Right lobe of liver (tissue), 6 donors: ENCODE results near the gene SLC30A2. TPM values are rescaled to one million over a fixed set of nuclear protein-coding genes. Genes with fewer than 3 reads are reported as not detected.
A peak's percentile ranks its signal among the peaks of the same experiment; 100 is the strongest.

Source experiments
- ATAC-seq, 4 donors: fragments of 200-7000 bp; cut with Tn5 transposase; one replicate each; pipeline ENCODE4 v1.9.1; 2020; ENCODE audit warnings: mild to moderate bottlenecking in 4 of 4, moderate library complexity in 4 of 4
- DNase-seq, 3 donors: peaks; one replicate each; pipeline ENCODE4 v3.0.0-alpha.2; 2020
- H3K27ac ChIP-seq, 3 donors: fragments of 200-600 bp; one replicate each; pipeline ENCODE4 v1.8.0; 2022
- H3K27me3 ChIP-seq, 2 donors: fragments of 200-600 bp; one replicate each; pipeline ENCODE4 v1.8.0; 2022
- H3K36me3 ChIP-seq, 4 donors: fragments of 200-600 bp; sonication (generic) in 1 of 4; one replicate each; pipeline versions ENCODE4 v1.5.1 to v1.8.0; 2017 to 2022; ENCODE audit warnings: control low read depth in 1 of 4
- H3K4me1 ChIP-seq, 4 donors: fragments of 200-600 bp; sonication (generic) in 1 of 4; one replicate each; pipeline versions ENCODE4 v1.5.1 to v1.8.0; 2017 to 2022; ENCODE audit warnings: control low read depth in 1 of 4
- H3K4me3 ChIP-seq, 3 donors: fragments of 200-600 bp; one replicate each; pipeline ENCODE4 v1.8.0; 2022
- H3K9me3 ChIP-seq, 4 donors: fragments of 200-600 bp; sonication (generic) in 1 of 4; one replicate each; pipeline versions ENCODE4 v1.5.1 to v1.8.0; 2017 to 2022; ENCODE audit warnings: control low read depth in 1 of 4
- CTCF ChIP-seq, 4 donors: fragments of 200-600 bp in 3 of 4; fragments of 450-650 bp in 1 of 4; IDR thresholded peaks; one replicate each; pipeline versions ENCODE4 v1.5.1 to v1.8.0; 2016 to 2022; ENCODE audit warnings: antibody characterized with exemption in 4 of 4, mild to moderate bottlenecking in 2 of 4
- POLR2A ChIP-seq: fragments of 450-650 bp; IDR thresholded peaks from one replicate; pipeline ENCODE4 v1.6.1; 2017; ENCODE audit warnings: antibody characterized with exemption, mild to moderate bottlenecking
- WGBS: methylation state at CpG from one replicate; pipeline ENCODE4 v1.1.6; 2018; ENCODE audit warnings: low coverage, low lambda C conversion rate; ENCODE audit not compliant: insufficient coverage; ENCODE audit errors: missing lambda C conversion rate; 5-methylcytosine and 5-hydroxymethylcytosine counted together
- intact Hi-C, 2 donors: fragments of 100-400 bp; cut with DNase I; formaldehyde crosslinking; loops; one replicate each; pipeline versions ENCODE4 v1.11.2 to v1.14.1; 2022
- small RNA-seq, 2 experiments: library from RNA; depleted of rRNA; stranded (forward); fragments of <200 nt; gene quantifications; one replicate each; pipeline ENCODE3, GENCODE V24; 2016
- total RNA-seq, 6 experiments: library from RNA; depleted of rRNA in 2 of 6; stranded (reverse); fragments of >200 nt in 2 of 6; fragmentation: NEBNext Ultra II Directional in 3 of 6; extraction: Animal tissue kit (Norgen Biotek cat#: 25700) in 3 of 6; gene quantifications; one replicate each; pipeline versions ENCODE4 v1.1.0 to v1.2.4, GENCODE V29; 2016 to 2023
- donor health status: DM: no; HTN: yes; CAD: no.
- donor health status: DM: no; HTN: no; CAD: no.
- donor health status: DM: no; HTN: no; CAD: no.
- donor health status: DM: no; HTN: yes; CAD: no.
- donor health status: DM: no; HTN: yes; CAD: no.

Gene SLC30A2
- total RNA-seq, 6 experiments from 2014 or later = 0.07 to 0.31 (median 0.22) TPM; not detected in 1

GRCh38 chr1:25990702-25991395 is 55.1 kb downstream of the SLC30A2 start:
- peak; percentile 44 to 58 (median 48) for ATAC-seq
- no peak for DNase-seq
- intact Hi-C loops = no loop called here
- Histone ChIP-seq H3K4me3 (no peak overlapping the region), H3K36me3 (peaks cover 0 to 27% (median 0%) of the 10 kb centered on the region in 4 donors), H3K27me3 (no peaks in the 10 kb centered on the region), H3K9me3 (no peaks in the 10 kb centered on the region), H3K4me1 (no peaks in the 10 kb centered on the region), H3K27ac (no peak overlapping the region)
- 59% methylated on average over 11 of the region's 15 CpGs for WGBS
- TF ChIP-seq CTCF (IDR thresholded peaks at IDR 0.05) (no peak), POLR2A (no peak)

GRCh38 chr1:25990251-25990650 is 55.7 kb downstream of the SLC30A2 start:
- WGBS = 54% methylated on average over 5 of the region's 6 CpGs
- Histone ChIP-seq H3K36me3 (peaks cover 0 to 33% (median 0%) of the 10 kb centered on the region in 4 donors), H3K4me3 (no peak overlapping the region), H3K4me1 (no peaks in the 10 kb centered on the region), H3K27ac (no peak overlapping the region), H3K27me3 (no peaks in the 10 kb centered on the region), H3K9me3 (no peaks in the 10 kb centered on the region)
- ATAC-seq (no peak), DNase-seq (no peak)
- intact Hi-C loops = no loop called here
- TF ChIP-seq CTCF (IDR thresholded peaks at IDR 0.05) (no peak), POLR2A (no peak)

- TF ChIP-seq CTCF (IDR thresholded peaks at IDR 0.05) (no peak), POLR2A (no peak)
- intact Hi-C loops = no loop called here
- Histone ChIP-seq H3K27me3 (no peaks in the 10 kb centered on the region), H3K27ac (no peak overlapping the region), H3K36me3 (peaks cover 0 to 36% (median 0%) of the 10 kb centered on the region in 4 donors), H3K9me3 (no peaks in the 10 kb centered on the region), H3K4me3 (no peak overlapping the region), H3K4me1 (no peaks in the 10 kb centered on the region)
- ATAC-seq (peak; percentile 23 to 65 (median 46)), DNase-seq (no peak)
- WGBS = 93% methylated on average over 3 of the region's 11 CpGs
Measured at GRCh38 chr1:25989440-25990234, 56.3 kb downstream of the SLC30A2 start.

- WGBS = 100% methylated on average over 1 of the region's 2 CpGs
- TF ChIP-seq CTCF (IDR thresholded peaks at IDR 0.05) (no peak), POLR2A (no peak)
- Histone ChIP-seq H3K27ac (no peak overlapping the region), H3K4me1 (no peaks in the 10 kb centered on the region), H3K27me3 (no peaks in the 10 kb centered on the region), H3K36me3 (peaks cover 0 to 51% (median 4%) of the 10 kb centered on the region in 4 donors), H3K4me3 (no peak overlapping the region), H3K9me3 (no peaks in the 10 kb centered on the region)
- intact Hi-C loops = no loop called here
- ATAC-seq (no peak), DNase-seq (no peak)
Measured at GRCh38 chr1:25987951-25988350, 58.0 kb downstream of the SLC30A2 start.

Small RNAs within 50 kb of the gene (small RNA-seq; reads per million reads assigned to genes)
- gene RF00283 = 0 reads per million in 2 experiments
- 0 reads per million in 2 experiments for gene RF00492

Other genes with a start within 250 kb of the SLC30A2 start
- gene SELENON, start 245.9 kb downstream of the SLC30A2 start, total RNA-seq = 10 to 100 TPM; 11.9 to 21.8 (median 17.8) TPM
- gene MTFR1L, start 226.2 kb downstream of the SLC30A2 start, total RNA-seq = 10 to 100 TPM; 30.8 to 48.9 (median 43.3) TPM
- gene AUNIP, start 186.7 kb downstream of the SLC30A2 start, total RNA-seq = under 1 TPM in 2 of 6 experiments, not detected in 4; 0.43 to 0.56 TPM
- gene PAQR7, start 170.4 kb downstream of the SLC30A2 start, total RNA-seq = 1 to 10 TPM in 5 of 6 experiments, under 1 TPM in 1; 0.74 to 4.8 (median 2.4) TPM
- 10 to 100 TPM in 1 of 6 experiments, 1 to 10 TPM in 5; 2.1 to 11.7 (median 6.8) TPM for gene STMN1, start 139.7 kb downstream of the SLC30A2 start, total RNA-seq
- 10 to 100 TPM; 13.2 to 25.2 (median 18.6) TPM for gene PAFAH2, start 48.1 kb downstream of the SLC30A2 start, total RNA-seq
- under 1 TPM in 2 of 6 experiments, not detected in 4; 0.06 to 0.19 TPM for gene EXTL1, start 24.3 kb downstream of the SLC30A2 start, total RNA-seq
- 1 to 10 TPM in 1 of 6 experiments, under 1 TPM in 2, not detected in 3; 0.18 to 3.5 (median 0.49) TPM for gene TRIM63, start 21.5 kb upstream of the SLC30A2 start, total RNA-seq
- 1 to 10 TPM; 3.8 to 7.5 (median 5.1) TPM for gene PDIK1L, start 65.7 kb upstream of the SLC30A2 start, total RNA-seq
- gene FAM110D, start 113.0 kb upstream of the SLC30A2 start, total RNA-seq = under 1 TPM; 0.22 to 0.53 (median 0.34) TPM
- gene C1orf232, start 122.8 kb upstream of the SLC30A2 start, total RNA-seq = not detected
- 10 to 100 TPM; 16.8 to 39.6 (median 20.7) TPM for gene ZNF593, start 123.8 kb upstream of the SLC30A2 start, total RNA-seq
- not detected for gene ZNF593OS, start 125.7 kb upstream of the SLC30A2 start, total RNA-seq
- 1 to 10 TPM in 4 of 6 experiments, under 1 TPM in 2; 0.72 to 1.4 (median 1.1) TPM for gene CNKSR1, start 131.4 kb upstream of the SLC30A2 start, total RNA-seq
- not detected for gene CATSPER4, start 144.5 kb upstream of the SLC30A2 start, total RNA-seq
- 1 to 10 TPM; 5.2 to 7.8 (median 5.8) TPM for gene CEP85, start 188.1 kb upstream of the SLC30A2 start, total RNA-seq
- gene SH3BGRL3, start 234.0 kb upstream of the SLC30A2 start, total RNA-seq = 10 to 100 TPM; 26.3 to 61.8 (median 34.9) TPM